ENCODE results near the gene PLEKHO2. TPM values are rescaled to one million over a fixed set of nuclear protein-coding genes. Genes with fewer than 3 reads are reported as not detected.

Gene PLEKHO2
- total RNA-seq, 1 donor from 2014 or later = 15.7 TPM

DNA sequence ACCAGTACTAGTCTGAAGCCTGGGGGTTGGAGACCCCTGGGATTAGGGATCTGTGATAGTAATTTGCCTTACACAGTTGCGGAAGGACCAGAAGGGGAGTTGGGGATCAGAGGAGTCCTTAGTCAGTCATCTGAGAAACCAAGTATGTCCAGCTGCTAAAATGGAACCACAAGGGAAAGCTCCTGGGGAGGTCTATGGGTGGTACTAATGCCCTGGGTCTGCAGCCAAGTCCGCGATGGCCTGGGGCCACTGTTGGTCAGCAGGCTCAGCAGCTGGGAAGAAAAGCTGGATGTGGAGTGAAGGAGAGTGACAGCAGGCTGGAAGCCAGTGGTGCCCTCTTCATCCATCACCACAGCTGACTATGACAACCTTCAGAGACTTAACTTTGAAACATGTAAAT is 67.8 kb downstream of the PLEKHO2 start:
- peaks cover 23% of the 10 kb centered on the region for H3K27me3 Mint-ChIP-seq
- intact Hi-C loops (cut with micrococcal nuclease) = no loop called here
- H3K36me3 Mint-ChIP-seq (ENCODE audit: low read depth) = no peaks in the 10 kb centered on the region
- no peak overlapping the region for H3K4me3 Mint-ChIP-seq
- H3K27ac Mint-ChIP-seq = no peak overlapping the region
- DNase-seq = no peak
- no peaks in the 10 kb centered on the region for H3K9me3 Mint-ChIP-seq
- H3K4me1 Mint-ChIP-seq = peaks cover 18% of the 10 kb centered on the region

DNA sequence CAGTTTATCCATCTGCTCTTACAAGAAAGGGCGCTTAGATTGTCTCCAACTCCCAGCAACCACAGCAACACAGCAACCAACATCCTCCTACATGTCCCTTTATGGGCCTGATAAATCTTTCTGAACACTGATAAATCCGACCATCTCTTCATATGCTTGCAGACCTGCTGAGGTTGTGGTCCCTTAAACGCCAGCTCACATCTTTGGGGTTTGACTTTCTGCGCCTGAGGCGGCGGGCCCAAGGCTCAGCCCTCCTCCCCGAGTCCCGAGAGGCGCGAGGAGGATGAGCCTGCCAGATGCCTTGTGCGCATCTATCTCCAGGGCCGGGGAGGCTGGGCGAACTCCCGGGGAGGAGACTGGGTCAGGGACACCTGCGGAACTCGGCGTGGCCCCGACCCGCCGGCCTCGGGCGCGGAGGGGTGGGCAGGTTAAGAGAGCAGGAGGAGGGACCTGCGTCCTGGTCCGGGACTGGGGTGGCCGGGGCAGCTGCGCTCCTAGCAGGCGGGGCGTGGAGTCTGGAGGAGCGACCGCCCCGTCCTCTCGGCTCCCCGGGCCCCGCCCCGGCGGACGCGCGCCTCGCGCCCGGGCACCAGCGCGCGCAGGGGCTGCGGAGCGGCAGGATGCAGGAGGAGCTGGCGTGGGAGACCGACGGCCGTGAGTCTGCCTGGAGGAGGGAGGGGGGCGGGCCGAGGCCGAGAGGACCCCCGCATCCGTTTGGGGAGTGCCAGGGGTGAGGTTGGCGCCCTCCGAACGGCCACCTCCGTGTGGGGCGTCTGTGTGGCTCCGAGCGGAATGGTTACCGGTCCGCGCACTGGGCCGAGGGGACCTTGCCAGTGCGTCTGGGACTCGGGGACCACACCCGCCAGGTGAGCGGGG is 69.8 kb downstream of the PLEKHO2 start, which contains the start of gene ANKDD1A:
Gene ANKDD1A, plus strand, starts transcription at position 592 of the 876 bp plus-strand sequence. Its CDS starts 29 bp downstream, at position 621.
- no peaks in the 10 kb centered on the region for H3K9me3 Mint-ChIP-seq
- intact Hi-C loops (cut with micrococcal nuclease) = loop anchor here (2.0 kb wide), 1 partner anchor 17 kb away; no protein-coding TSS in a partner anchor
- no peaks in the 10 kb centered on the region for H3K36me3 Mint-ChIP-seq (ENCODE audit: low read depth)
- H3K4me1 Mint-ChIP-seq = peaks cover 15% of the 10 kb centered on the region
- peak; percentile 92 for DNase-seq
- H3K4me3 Mint-ChIP-seq = peak within 1 kb of the TSS; percentile 79
- H3K27ac Mint-ChIP-seq = no peak within 1 kb of the TSS
- H3K27me3 Mint-ChIP-seq = peaks cover 23% of the 10 kb centered on the region

DNA sequence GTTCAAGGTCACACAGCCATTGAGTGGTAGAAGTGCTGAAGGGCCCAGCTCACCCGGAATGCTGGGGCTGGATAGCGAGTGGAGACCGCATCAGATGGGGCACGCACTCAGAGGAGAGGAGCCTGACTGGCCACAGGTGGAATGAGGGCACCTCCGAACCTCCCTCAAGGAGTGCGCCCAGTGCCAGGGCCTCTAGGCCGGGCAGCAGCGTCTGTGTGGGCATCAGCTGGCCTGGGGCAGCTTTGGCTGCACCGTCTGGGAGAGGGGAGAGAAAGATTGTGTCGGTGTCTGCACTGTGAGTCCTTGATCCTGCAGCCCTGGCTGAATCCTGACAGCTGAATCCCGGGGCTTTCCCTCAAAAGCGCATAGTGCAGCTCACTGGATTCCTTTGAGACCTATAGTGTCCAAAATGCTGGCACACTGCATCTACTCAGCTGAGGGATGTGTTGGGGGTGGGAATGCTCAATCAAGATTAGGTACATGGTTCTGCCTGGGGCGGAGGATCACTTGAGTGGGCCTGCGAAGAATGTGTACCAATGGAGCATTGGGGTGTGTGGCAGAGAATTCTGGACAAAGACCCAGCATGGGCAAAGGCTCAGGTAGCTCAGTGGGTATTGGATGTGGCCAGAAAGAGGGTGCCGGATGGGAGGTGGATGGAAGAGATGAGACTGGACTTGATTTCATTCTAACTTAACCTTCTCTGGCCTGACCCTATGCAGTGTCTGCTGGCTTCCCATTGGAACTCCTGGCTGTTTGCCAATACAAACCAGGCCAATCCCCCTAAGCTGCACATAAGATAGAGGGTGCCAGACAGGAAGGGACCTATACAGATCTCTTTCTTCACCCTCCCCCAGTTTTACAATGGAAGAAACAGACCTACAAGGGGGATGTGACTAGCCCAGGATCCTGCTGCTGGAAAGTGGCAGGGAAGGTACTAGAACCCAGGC is 70.9 kb downstream of the PLEKHO2 start:
- Mint-ChIP-seq H3K9me3 (no peaks in the 10 kb centered on the region), H3K36me3 (ENCODE audit: low read depth) (no peaks in the 10 kb centered on the region), H3K4me1 (peaks cover 18% of the 10 kb centered on the region), H3K4me3 (peak overlapping the region; percentile 58), H3K27ac (no peak overlapping the region), H3K27me3 (peaks cover 23% of the 10 kb centered on the region)
- intact Hi-C loops (cut with micrococcal nuclease) = no loop called here
- no peak for DNase-seq

DNA sequence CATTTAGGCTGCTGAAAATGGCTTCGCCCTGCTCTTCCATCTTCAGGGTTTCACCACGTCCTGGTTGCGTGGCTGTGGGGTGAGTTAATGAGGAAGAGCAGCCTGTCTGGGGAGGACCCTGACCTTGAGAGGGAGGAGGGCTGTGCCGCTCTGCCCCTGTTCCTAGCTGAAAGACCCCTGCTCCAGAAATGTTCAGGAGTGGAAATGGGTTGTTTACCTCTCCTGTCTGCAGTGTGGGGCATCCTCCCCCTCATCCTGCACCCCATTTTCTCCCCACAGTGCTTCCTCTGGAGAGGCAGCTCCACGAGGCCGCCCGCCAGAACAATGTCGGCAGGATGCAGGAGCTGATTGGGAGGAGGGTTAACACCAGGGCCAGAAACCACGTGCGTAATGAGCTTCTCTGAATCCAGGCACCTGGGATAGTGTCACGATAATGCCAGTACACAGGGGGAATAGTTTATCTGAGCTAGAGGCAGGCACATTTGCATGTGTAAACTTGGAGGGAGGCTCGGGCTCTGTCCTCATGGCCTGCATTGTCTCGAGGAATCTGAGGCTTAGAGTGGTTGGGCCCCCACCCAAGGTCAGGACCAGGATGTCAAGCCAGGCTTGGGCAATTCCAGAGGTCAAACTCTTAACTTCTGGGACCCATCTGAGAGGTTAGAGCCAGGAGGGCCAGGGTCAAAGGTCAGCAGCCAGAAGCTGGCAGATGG is 74.0 kb downstream of the PLEKHO2 start:
- Mint-ChIP-seq H3K9me3 (no peaks in the 10 kb centered on the region), H3K27ac (no peak overlapping the region), H3K27me3 (peaks cover 10% of the 10 kb centered on the region), H3K4me1 (peaks cover 18% of the 10 kb centered on the region), H3K36me3 (ENCODE audit: low read depth) (no peaks in the 10 kb centered on the region), H3K4me3 (no peak overlapping the region)
- no peak for DNase-seq
- intact Hi-C loops (cut with micrococcal nuclease) = no loop called here

DNA sequence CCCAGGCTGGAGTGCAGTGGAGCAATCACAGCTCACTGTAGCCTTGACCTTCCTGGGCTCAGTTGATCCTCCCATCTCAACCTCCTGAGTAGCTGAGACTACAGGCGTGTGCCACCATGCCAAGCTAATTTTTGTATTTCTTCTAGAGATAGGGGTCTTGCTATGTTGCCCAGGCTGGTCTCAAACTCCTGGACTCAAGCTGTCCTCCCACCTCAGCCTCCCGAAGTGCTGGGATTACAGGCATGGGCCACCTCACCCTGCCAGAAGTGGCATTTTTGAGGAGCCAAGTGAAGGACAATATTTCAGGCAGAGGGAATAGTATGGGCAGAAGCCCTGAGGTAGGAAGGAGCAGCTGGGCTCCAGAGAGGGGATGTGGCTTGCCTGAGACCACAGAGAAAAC is 74.7 kb downstream of the PLEKHO2 start:
- H3K27me3 Mint-ChIP-seq = peaks cover 7% of the 10 kb centered on the region
- DNase-seq = no peak
- H3K27ac Mint-ChIP-seq = no peak overlapping the region
- H3K9me3 Mint-ChIP-seq = no peaks in the 10 kb centered on the region
- peaks cover 12% of the 10 kb centered on the region for H3K4me1 Mint-ChIP-seq
- no peak overlapping the region for H3K4me3 Mint-ChIP-seq
- H3K36me3 Mint-ChIP-seq (ENCODE audit: low read depth) = no peaks in the 10 kb centered on the region
- intact Hi-C loops (cut with micrococcal nuclease) = no loop called here

DNA sequence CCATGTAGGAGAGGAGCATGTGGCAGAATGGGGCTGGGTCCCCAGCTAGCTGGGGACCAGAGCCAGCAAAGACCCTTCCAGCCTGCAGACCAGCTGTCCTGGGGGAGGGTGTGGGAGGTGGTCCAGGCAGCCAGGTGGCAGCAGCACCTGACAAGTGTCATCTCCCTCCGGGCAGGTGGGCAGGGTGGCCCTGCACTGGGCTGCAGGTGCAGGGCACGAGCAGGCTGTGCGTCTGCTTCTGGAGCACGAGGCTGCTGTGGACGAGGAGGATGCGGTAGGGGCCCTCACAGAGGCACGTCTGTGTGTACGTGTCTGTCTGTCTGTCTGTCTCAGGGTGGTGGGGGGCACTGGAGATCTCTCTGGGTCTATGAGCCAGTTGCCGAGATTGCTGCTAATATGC is 75.5 kb downstream of the PLEKHO2 start:
- H3K27me3 Mint-ChIP-seq = peaks cover 4% of the 10 kb centered on the region
- no peaks in the 10 kb centered on the region for H3K9me3 Mint-ChIP-seq
- H3K4me3 Mint-ChIP-seq = no peak overlapping the region
- peaks cover 10% of the 10 kb centered on the region for H3K4me1 Mint-ChIP-seq
- no peak for DNase-seq
- no peaks in the 10 kb centered on the region for H3K36me3 Mint-ChIP-seq (ENCODE audit: low read depth)
- H3K27ac Mint-ChIP-seq = no peak overlapping the region
- intact Hi-C loops (cut with micrococcal nuclease) = no loop called here

Other genes with a start within 250 kb of the PLEKHO2 start
- 0.12 TPM in 1 of 2 replicates, not detected in the other for gene RBPMS2, start 66.3 kb upstream of the PLEKHO2 start, total RNA-seq
- 20.9 and 22.6 TPM in 2 replicates for gene PIF1, start 16.3 kb upstream of the PLEKHO2 start, total RNA-seq
- 1.4 and 1.8 TPM in 2 replicates for gene ANKDD1A, start 70.0 kb downstream of the PLEKHO2 start, total RNA-seq
- 70.4 and 76.2 TPM in 2 replicates for gene SPG21, start 148.0 kb downstream of the PLEKHO2 start, total RNA-seq
- 19.4 and 21.6 TPM in 2 replicates for gene MTFMT, start 187.7 kb downstream of the PLEKHO2 start, total RNA-seq
- gene SLC51B, start 203.5 kb downstream of the PLEKHO2 start, total RNA-seq = not detected in 2 replicates
- gene RASL12, start 226.1 kb downstream of the PLEKHO2 start, total RNA-seq = not detected in 2 replicates
- not detected in 2 replicates for gene KBTBD13, start 234.8 kb downstream of the PLEKHO2 start, total RNA-seq